HepG2 (cell line): ENCODE results near the gene NPAS2. TPM values are rescaled to one million over a fixed set of nuclear protein-coding genes. Genes with fewer than 3 reads are reported as not detected.
A peak's percentile ranks its signal among the peaks of the same experiment; 100 is the strongest.

Source experiments
- ATAD3A ChIP-seq: sonication (generic); formaldehyde crosslinking; IDR thresholded peaks from 2 replicates; pipeline ENCODE4 v1.4.0; 2020; ENCODE audit warnings: missing genetic modification reagents
- DNMT3B ChIP-seq: conservative IDR thresholded peaks from 2 replicates; pipeline ENCODE4 v1.6.1; 2016; ENCODE audit warnings: missing biosample characterization, control low read depth
- FOXM1 ChIP-seq: sonication (generic); formaldehyde crosslinking; IDR thresholded peaks from 2 replicates; pipeline ENCODE4 v1.5.0; 2020; ENCODE audit warnings: missing genetic modification reagents
- HNF4A ChIP-seq: sonication (generic); formaldehyde crosslinking; IDR thresholded peaks from 2 replicates; pipeline ENCODE4 v1.4.0; 2020; ENCODE audit warnings: missing genetic modification reagents
- KDM3A ChIP-seq: IDR thresholded peaks from 2 replicates; pipeline ENCODE4 v1.6.1; 2018; ENCODE audit warnings: low read depth, missing compliant biosample characterization
- KMT2A ChIP-seq: sonication (generic); formaldehyde crosslinking; IDR thresholded peaks from 2 replicates; pipeline ENCODE4 v1.4.0; 2020; ENCODE audit warnings: missing genetic modification reagents
- KMT2B ChIP-seq: IDR thresholded peaks from 2 replicates; pipeline ENCODE4 v1.6.1; 2016; ENCODE audit warnings: missing genetic modification reagents, missing compliant biosample characterization
- MTF1 ChIP-seq: sonication (generic); formaldehyde crosslinking; IDR thresholded peaks from 2 replicates; pipeline ENCODE4 v1.5.0; 2020; ENCODE audit warnings: missing genetic modification reagents
- NFYC ChIP-seq: IDR thresholded peaks from 2 replicates; pipeline ENCODE4 v1.6.1; 2016; ENCODE audit warnings: missing genetic modification reagents, missing compliant biosample characterization
- POGZ ChIP-seq: sonication (generic); formaldehyde crosslinking; IDR thresholded peaks from 2 replicates; pipeline ENCODE4 v1.4.0; 2020; ENCODE audit warnings: mild to moderate bottlenecking, missing genetic modification reagents
- REPIN1 ChIP-seq: sonication (generic); formaldehyde crosslinking; IDR thresholded peaks from 2 replicates; pipeline ENCODE4 v1.8.0; 2022; ENCODE audit warnings: missing genetic modification reagents, low read depth, mild to moderate bottlenecking, borderline replicate concordance
- ZNF549 ChIP-seq: sonication (generic); formaldehyde crosslinking; IDR thresholded peaks from 2 replicates; pipeline ENCODE4 v1.5.0; 2020; ENCODE audit warnings: missing genetic modification reagents
- polyA plus RNA-seq, 8 experiments: library from polyadenylated mRNA; depleted of rRNA in 3 of 8; stranded (reverse) in 7 of 8; unstranded in 1 of 8; fragments of >200 nt; fragmentation: Illumina TruSeq in 4 of 8; extraction: Trizol in 4 of 8; gene quantifications; 2 replicates each; pipeline versions ENCODE4 v1.2.1 to v1.2.3, GENCODE V29; 2011 to 2016; ENCODE audit warnings: low read depth in 4 of 8, missing spikeins in 1 of 8, mixed read lengths in 1 of 8; ENCODE audit not compliant: insufficient read depth in 1 of 8
- total RNA-seq, 5 experiments: library from RNA; depleted of rRNA; stranded (reverse); fragments of >200 nt; fragmentation: Illumina TruSeq; extraction: Trizol; gene quantifications; 2 replicates each; pipeline ENCODE4 v1.2.3, GENCODE V29; 2016; ENCODE audit warnings: low read depth in 1 of 5
- TF ChIP-seq, protein P1 (sequence below): sonication (generic); formaldehyde crosslinking; IDR thresholded peaks from 2 replicates; pipeline ENCODE4 v1.4.0; 2020; ENCODE audit warnings: mild to moderate bottlenecking, missing genetic modification reagents
- TF ChIP-seq, protein P2 (sequence below): sonication (generic); formaldehyde crosslinking; IDR thresholded peaks from 2 replicates; pipeline ENCODE4 v1.9.0; 2021; ENCODE audit warnings: missing genetic modification reagents, borderline replicate concordance
- TF ChIP-seq, protein P3 (sequence below): sonication (generic); formaldehyde crosslinking; IDR thresholded peaks from 2 replicates; pipeline ENCODE4 v1.8.0; 2022; ENCODE audit warnings: mild to moderate bottlenecking, missing genetic modification reagents
- TF ChIP-seq, protein P4 (sequence below): sonication (generic); formaldehyde crosslinking; IDR thresholded peaks from 2 replicates; pipeline ENCODE4 v1.8.0; 2022; ENCODE audit warnings: missing genetic modification reagents, mild to moderate bottlenecking, moderate library complexity, borderline replicate concordance
- TF ChIP-seq, protein P5 (sequence below): sonication (generic); formaldehyde crosslinking; IDR thresholded peaks from 2 replicates; pipeline ENCODE4 v1.5.0; 2020; ENCODE audit warnings: missing genetic modification reagents

Gene NPAS2
- total and polyA plus RNA-seq, 2 of the 13 experiments (the other 11 are each of a cell fraction or from before 2014, with no cell fraction given), result 14.8 to 37.5 TPM

- TF ChIP-seq, protein P1, sequence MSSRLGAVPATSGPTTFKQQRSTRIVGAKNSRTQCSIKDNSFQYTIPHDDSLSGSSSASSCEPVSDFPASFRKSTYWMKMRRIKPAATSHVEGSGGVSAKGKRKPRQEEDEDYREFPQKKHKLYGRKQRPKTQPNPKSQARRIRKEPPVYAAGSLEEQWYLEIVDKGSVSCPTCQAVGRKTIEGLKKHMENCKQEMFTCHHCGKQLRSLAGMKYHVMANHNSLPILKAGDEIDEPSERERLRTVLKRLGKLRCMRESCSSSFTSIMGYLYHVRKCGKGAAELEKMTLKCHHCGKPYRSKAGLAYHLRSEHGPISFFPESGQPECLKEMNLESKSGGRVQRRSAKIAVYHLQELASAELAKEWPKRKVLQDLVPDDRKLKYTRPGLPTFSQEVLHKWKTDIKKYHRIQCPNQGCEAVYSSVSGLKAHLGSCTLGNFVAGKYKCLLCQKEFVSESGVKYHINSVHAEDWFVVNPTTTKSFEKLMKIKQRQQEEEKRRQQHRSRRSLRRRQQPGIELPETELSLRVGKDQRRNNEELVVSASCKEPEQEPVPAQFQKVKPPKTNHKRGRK, result no peak
- TF ChIP-seq ATAD3A (no peak), KDM3A (CRISPR knock-in tag) (no peak), KMT2B (CRISPR knock-in tag) (peak; percentile 54; the same call in 1 of the 2 replicates), FOXM1 (CRISPR knock-in tag) (no peak), POGZ (no peak; the same call in 1 of the 2 replicates), REPIN1 (CRISPR knock-in tag) (no peak), ZNF549 (no peak), MTF1 (CRISPR knock-in tag) (peak; percentile 33; the same call in 1 of the 2 replicates), HNF4A (CRISPR knock-in tag) (peak; percentile 77), NFYC (CRISPR knock-in tag) (no peak; the same call in 1 of the 2 replicates), DNMT3B (CRISPR knock-in tag) (no peak), KMT2A (CRISPR knock-in tag) (no peak; the same call in 1 of the 2 replicates)
- TF ChIP-seq, protein P2, sequence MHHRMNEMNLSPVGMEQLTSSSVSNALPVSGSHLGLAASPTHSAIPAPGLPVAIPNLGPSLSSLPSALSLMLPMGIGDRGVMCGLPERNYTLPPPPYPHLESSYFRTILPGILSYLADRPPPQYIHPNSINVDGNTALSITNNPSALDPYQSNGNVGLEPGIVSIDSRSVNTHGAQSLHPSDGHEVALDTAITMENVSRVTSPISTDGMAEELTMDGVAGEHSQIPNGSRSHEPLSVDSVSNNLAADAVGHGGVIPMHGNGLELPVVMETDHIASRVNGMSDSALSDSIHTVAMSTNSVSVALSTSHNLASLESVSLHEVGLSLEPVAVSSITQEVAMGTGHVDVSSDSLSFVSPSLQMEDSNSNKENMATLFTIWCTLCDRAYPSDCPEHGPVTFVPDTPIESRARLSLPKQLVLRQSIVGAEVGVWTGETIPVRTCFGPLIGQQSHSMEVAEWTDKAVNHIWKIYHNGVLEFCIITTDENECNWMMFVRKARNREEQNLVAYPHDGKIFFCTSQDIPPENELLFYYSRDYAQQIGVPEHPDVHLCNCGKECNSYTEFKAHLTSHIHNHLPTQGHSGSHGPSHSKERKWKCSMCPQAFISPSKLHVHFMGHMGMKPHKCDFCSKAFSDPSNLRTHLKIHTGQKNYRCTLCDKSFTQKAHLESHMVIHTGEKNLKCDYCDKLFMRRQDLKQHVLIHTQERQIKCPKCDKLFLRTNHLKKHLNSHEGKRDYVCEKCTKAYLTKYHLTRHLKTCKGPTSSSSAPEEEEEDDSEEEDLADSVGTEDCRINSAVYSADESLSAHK (CRISPR knock-in tag), result no peak
- TF ChIP-seq, protein P3, sequence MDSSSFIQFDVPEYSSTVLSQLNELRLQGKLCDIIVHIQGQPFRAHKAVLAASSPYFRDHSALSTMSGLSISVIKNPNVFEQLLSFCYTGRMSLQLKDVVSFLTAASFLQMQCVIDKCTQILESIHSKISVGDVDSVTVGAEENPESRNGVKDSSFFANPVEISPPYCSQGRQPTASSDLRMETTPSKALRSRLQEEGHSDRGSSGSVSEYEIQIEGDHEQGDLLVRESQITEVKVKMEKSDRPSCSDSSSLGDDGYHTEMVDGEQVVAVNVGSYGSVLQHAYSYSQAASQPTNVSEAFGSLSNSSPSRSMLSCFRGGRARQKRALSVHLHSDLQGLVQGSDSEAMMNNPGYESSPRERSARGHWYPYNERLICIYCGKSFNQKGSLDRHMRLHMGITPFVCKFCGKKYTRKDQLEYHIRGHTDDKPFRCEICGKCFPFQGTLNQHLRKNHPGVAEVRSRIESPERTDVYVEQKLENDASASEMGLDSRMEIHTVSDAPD (CRISPR knock-in tag), result no peak
- TF ChIP-seq, protein P4, sequence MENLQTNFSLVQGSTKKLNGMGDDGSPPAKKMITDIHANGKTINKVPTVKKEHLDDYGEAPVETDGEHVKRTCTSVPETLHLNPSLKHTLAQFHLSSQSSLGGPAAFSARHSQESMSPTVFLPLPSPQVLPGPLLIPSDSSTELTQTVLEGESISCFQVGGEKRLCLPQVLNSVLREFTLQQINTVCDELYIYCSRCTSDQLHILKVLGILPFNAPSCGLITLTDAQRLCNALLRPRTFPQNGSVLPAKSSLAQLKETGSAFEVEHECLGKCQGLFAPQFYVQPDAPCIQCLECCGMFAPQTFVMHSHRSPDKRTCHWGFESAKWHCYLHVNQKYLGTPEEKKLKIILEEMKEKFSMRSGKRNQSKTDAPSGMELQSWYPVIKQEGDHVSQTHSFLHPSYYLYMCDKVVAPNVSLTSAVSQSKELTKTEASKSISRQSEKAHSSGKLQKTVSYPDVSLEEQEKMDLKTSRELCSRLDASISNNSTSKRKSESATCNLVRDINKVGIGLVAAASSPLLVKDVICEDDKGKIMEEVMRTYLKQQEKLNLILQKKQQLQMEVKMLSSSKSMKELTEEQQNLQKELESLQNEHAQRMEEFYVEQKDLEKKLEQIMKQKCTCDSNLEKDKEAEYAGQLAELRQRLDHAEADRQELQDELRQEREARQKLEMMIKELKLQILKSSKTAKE, result no peak
- TF ChIP-seq, protein P5, sequence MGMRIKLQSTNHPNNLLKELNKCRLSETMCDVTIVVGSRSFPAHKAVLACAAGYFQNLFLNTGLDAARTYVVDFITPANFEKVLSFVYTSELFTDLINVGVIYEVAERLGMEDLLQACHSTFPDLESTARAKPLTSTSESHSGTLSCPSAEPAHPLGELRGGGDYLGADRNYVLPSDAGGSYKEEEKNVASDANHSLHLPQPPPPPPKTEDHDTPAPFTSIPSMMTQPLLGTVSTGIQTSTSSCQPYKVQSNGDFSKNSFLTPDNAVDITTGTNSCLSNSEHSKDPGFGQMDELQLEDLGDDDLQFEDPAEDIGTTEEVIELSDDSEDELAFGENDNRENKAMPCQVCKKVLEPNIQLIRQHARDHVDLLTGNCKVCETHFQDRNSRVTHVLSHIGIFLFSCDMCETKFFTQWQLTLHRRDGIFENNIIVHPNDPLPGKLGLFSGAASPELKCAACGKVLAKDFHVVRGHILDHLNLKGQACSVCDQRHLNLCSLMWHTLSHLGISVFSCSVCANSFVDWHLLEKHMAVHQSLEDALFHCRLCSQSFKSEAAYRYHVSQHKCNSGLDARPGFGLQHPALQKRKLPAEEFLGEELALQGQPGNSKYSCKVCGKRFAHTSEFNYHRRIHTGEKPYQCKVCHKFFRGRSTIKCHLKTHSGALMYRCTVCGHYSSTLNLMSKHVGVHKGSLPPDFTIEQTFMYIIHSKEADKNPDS (CRISPR knock-in tag), result no peak
These were observed 55.7 kb downstream of the NPAS2 start (continued) for GRCh38 chr2:100875516-100876230.
